ENCODE measurements around the gene MKRN2OS. TPM values are rescaled to one million over a fixed set of nuclear protein-coding genes. Genes with fewer than 3 reads are reported as not detected.

The MKRN2OS gene
- total and polyA plus RNA-seq, 3 experiments from 2014 or later, result not detected

DNA sequence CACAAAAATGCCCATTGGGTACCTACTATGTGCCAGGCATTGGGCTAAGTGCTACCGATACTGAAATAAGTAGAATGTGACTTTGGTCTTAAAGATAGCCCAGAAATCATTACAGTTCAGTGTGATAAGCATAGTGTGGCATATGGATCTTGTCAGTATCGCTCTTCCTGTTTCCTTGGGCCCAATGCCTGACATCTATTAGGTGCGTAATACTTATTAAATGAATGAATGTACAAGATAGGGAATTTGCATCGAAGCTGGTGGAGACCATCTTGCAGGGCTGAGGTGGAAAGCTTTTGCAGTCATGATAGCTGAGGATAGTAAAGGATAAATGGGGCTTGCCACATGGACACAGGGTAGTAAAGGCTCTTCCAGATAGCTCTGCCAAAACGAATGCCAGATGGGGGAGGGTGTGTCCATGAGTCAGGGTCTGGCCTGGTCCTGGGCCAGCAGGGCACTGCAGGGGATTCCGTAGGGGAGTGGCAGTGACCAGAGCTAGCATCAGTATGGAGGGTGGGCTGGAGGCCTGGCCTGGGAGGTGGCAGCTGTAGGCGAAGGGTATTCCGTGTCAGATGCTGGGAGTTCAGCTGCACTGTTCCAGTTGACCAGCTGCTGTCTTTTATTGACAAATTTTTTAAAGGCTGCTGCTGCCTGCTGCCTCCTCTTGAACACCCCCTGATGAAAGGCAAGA is 37.6 kb downstream of the MKRN2OS start:
- DNase-seq, result no peak
- H3K9me3 ChIP-seq (ENCODE audit: low read length), result no peaks in the 10 kb centered on the region
- H3K36me3 ChIP-seq (ENCODE audit: insufficient read depth, low read length), result no peaks in the 10 kb centered on the region
- Mint-ChIP-seq H3K4me3 (no peak overlapping the region), H3K27me3 (no peaks in the 10 kb centered on the region), H3K4me1 (no peaks in the 10 kb centered on the region), H3K9me3 (no peaks in the 10 kb centered on the region), H3K36me3 (peaks cover 8 to 57% (median 19%) of the 10 kb centered on the region in 3 donors), H3K27ac (peak overlapping the region in 2 of 8 donors; percentile 2 to 18)
- H3K27me3 ChIP-seq (ENCODE audit: insufficient read depth, low read length, poor library complexity, severe bottlenecking), result no peaks in the 10 kb centered on the region
- no peak overlapping the region for H3K27ac ChIP-seq (ENCODE audit: low read depth, low read length)
- POLR2A ChIA-PET, result no interaction called here
- CTCF ChIA-PET, result no interaction called here
- H3K4me1 ChIP-seq (ENCODE audit: insufficient read depth, low read length), result no peaks in the 10 kb centered on the region
- no peak overlapping the region for H3K4me3 ChIP-seq (ENCODE audit: low read length)

DNA sequence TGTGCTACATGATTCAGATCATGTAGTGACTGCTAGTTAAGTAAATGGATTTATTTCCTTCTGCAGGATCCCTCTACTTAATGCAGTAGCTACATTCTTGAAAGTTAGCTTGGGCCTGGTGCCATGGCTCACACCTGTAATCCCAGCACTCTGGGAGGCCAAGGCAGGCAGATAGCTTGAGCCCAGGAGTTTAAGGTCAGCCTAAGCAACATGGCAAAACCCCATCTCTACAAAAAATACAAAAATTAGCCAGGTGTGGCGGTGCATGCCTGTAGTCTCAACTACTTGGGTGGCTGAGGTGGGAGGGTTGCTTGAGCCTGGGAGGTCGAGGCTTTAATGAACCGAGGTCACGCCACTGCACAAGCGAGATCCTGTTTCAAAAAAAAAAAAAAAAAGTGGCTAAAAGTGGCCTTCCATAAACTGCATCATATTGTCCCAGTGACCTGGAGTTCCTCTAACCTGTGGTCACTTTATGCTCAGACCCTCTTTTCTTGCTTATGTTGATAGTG is 39.0 kb downstream of the MKRN2OS start:
- Mint-ChIP-seq H3K4me3 (no peak overlapping the region), H3K36me3 (peaks cover 8 to 65% (median 21%) of the 10 kb centered on the region in 3 donors), H3K27me3 (no peaks in the 10 kb centered on the region), H3K4me1 (no peaks in the 10 kb centered on the region), H3K9me3 (no peaks in the 10 kb centered on the region), H3K27ac (peak overlapping the region in 1 of 8 donors; percentile 84)
- H3K4me3 ChIP-seq (ENCODE audit: low read length), result no peak overlapping the region
- H3K36me3 ChIP-seq (ENCODE audit: insufficient read depth, low read length), result no peaks in the 10 kb centered on the region
- no peaks in the 10 kb centered on the region for H3K9me3 ChIP-seq (ENCODE audit: low read length)
- no peaks in the 10 kb centered on the region for H3K4me1 ChIP-seq (ENCODE audit: insufficient read depth, low read length)
- no peak overlapping the region for H3K27ac ChIP-seq (ENCODE audit: low read depth, low read length)
- DNase-seq, result no peak
- ChIA-PET POLR2A (no interaction called here), CTCF (no interaction called here)
- no peaks in the 10 kb centered on the region for H3K27me3 ChIP-seq (ENCODE audit: insufficient read depth, low read length, poor library complexity, severe bottlenecking)

DNA sequence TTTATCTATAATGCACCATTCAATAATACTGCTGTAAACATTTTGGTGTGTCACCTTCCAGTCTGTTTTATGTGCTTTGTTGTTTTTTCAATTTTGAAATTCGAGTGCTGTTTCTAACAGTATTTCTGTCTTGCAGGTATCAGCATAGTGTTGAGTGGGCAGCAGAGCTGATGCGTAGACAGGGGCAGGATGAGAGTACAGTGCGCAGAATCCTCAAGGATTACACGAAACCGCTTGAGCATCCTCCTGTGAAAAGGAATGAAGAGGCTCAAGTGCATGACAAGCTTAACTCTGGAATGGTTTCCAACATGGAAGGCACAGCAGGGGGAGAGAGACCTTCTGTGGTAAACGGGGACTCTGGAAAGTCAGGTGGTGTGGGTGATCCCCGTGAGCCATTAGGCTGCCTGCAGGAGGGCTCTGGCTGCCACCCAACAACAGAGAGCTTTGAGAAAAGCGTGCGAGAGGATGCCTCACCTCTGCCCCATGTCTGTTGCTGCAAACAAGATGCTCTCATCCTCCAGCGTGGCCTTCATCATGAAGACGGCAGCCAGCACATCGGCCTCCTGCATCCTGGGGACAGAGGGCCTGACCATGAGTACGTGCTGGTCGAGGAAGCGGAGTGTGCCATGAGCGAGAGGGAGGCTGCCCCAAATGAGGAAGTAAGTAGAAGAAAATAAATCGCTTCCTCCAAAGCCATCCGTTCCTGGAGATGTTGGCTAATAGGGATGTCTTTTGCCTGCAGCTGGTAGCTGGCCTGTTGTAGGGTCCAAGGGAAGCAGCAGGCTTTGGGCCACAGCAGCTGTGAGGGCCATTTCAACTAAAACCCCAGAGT is 42.0 kb downstream of the MKRN2OS start:
- no peaks in the 10 kb centered on the region for H3K27me3 ChIP-seq (ENCODE audit: insufficient read depth, low read length, poor library complexity, severe bottlenecking)
- DNase-seq, result no peak
- no peaks in the 10 kb centered on the region for H3K4me1 Mint-ChIP-seq
- H3K9me3 ChIP-seq (ENCODE audit: low read length), result no peaks in the 10 kb centered on the region
- H3K9me3 Mint-ChIP-seq, result no peaks in the 10 kb centered on the region
- peaks cover 14% of the 10 kb centered on the region for H3K36me3 ChIP-seq (ENCODE audit: insufficient read depth, low read length)
- no peaks in the 10 kb centered on the region for H3K27me3 Mint-ChIP-seq
- H3K4me3 ChIP-seq (ENCODE audit: low read length), result no peak overlapping the region
- H3K4me3 Mint-ChIP-seq, result no peak overlapping the region
- H3K27ac ChIP-seq (ENCODE audit: low read depth, low read length), result no peak overlapping the region
- ChIA-PET CTCF (no interaction called here), POLR2A (no interaction called here)
- peaks cover 8 to 77% (median 21%) of the 10 kb centered on the region in 3 donors for H3K36me3 Mint-ChIP-seq
- no peak overlapping the region for H3K27ac Mint-ChIP-seq
- no peaks in the 10 kb centered on the region for H3K4me1 ChIP-seq (ENCODE audit: insufficient read depth, low read length)

DNA sequence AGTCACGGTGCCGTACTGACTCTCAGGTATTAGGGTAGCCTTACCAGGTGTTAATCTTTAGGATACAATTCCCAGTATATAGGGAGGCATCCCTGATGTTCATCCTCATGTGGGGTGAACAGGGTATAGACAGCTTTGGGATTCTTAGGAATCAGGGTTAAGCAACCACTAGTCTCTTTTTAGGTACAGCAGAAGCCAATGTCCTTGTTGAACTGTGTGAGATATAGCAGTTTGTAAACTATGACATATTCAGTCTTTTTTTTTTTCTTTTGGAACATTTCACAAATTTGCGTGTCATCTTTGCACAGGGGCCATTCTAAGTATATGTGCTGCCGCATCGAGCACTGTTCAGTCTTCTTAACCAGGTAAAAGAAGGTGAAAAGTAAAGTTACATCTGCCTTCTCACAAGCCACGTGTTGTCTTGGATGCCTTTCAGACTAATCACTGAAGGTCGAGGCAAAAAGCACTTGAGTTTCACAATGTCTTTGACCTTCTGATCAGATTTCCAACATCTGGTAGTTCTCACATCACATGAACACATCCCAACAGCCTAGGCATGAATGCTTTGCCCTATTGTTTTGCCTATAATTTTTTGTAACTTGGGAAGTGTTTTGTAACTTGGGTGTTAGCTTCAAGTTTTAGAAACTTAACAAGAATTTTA is 43.8 kb downstream of the MKRN2OS start:
- H3K9me3 Mint-ChIP-seq, result no peaks in the 10 kb centered on the region
- H3K27ac Mint-ChIP-seq, result no peak overlapping the region
- POLR2A ChIA-PET, result no interaction called here

DNA sequence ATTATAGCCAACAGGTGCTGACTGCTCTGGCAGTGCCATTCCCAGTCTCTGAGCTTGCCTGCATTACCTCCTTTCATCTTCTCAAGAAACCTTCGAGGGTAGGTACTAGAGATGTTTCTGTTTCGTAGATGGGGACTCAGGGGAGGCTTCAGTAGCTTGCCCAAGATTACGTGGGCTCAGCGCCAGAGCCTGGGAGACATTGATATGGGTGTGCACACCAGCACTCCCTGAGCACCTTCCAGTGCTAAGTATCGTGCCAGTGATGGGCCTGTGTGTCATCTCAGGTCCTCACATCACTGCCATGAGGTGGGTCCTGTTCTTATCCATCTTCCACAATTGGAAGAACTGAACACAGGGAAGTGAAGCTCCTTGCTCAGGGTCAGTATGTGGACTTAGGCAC is 45.8 kb downstream of the MKRN2OS start:
- Mint-ChIP-seq H3K27me3 (peaks cover 0 to 1% of the 10 kb centered on the region in 2 donors), H3K36me3 (peaks cover 16 to 83% (median 21%) of the 10 kb centered on the region in 3 donors), H3K27ac (no peak overlapping the region), H3K9me3 (no peaks in the 10 kb centered on the region), H3K4me1 (no peaks in the 10 kb centered on the region), H3K4me3 (no peak overlapping the region)
- DNase-seq, result no peak
- Histone ChIP-seq H3K36me3 (ENCODE audit: insufficient read depth, low read length) (peaks cover 19% of the 10 kb centered on the region), H3K9me3 (ENCODE audit: low read length) (no peaks in the 10 kb centered on the region), H3K4me1 (ENCODE audit: insufficient read depth, low read length) (no peaks in the 10 kb centered on the region), H3K4me3 (ENCODE audit: low read length) (no peak overlapping the region), H3K27me3 (ENCODE audit: insufficient read depth, low read length, poor library complexity, severe bottlenecking) (no peaks in the 10 kb centered on the region), H3K27ac (ENCODE audit: low read depth, low read length) (no peak overlapping the region)
- CTCF ChIA-PET, result no interaction called here
- POLR2A ChIA-PET, result no interaction called here

More for the DNA sequence above, 43.8 kb downstream of the MKRN2OS start:
- Mint-ChIP-seq H3K36me3 (peaks cover 17 to 83% (median 21%) of the 10 kb centered on the region in 3 donors), H3K27me3 (peaks cover 0 to 1% of the 10 kb centered on the region in 2 donors), H3K4me1 (no peaks in the 10 kb centered on the region), H3K4me3 (no peak overlapping the region)
- Histone ChIP-seq H3K4me3 (ENCODE audit: low read length) (no peak overlapping the region), H3K9me3 (ENCODE audit: low read length) (no peaks in the 10 kb centered on the region), H3K27ac (ENCODE audit: low read depth, low read length) (no peak overlapping the region), H3K36me3 (ENCODE audit: insufficient read depth, low read length) (peaks cover 19% of the 10 kb centered on the region), H3K4me1 (ENCODE audit: insufficient read depth, low read length) (no peaks in the 10 kb centered on the region), H3K27me3 (ENCODE audit: insufficient read depth, low read length, poor library complexity, severe bottlenecking) (no peaks in the 10 kb centered on the region)
- CTCF ChIA-PET, result no interaction called here
- DNase-seq, result no peak

- H3K9me3 Mint-ChIP-seq, result no peaks in the 10 kb centered on the region
- peaks cover 12 to 81% (median 18%) of the 10 kb centered on the region in 3 donors for H3K36me3 Mint-ChIP-seq
- no peaks in the 10 kb centered on the region for H3K4me1 ChIP-seq (ENCODE audit: insufficient read depth, low read length)
- no peaks in the 10 kb centered on the region for H3K27me3 ChIP-seq (ENCODE audit: insufficient read depth, low read length, poor library complexity, severe bottlenecking)
- H3K27me3 Mint-ChIP-seq, result peaks cover 0 to 1% of the 10 kb centered on the region in 2 donors
- H3K4me1 Mint-ChIP-seq, result no peaks in the 10 kb centered on the region
- H3K27ac Mint-ChIP-seq, result no peak overlapping the region
- peaks cover 24% of the 10 kb centered on the region for H3K36me3 ChIP-seq (ENCODE audit: insufficient read depth, low read length)
- ChIA-PET CTCF (no interaction called here), POLR2A (no interaction called here)
- H3K9me3 ChIP-seq (ENCODE audit: low read length), result no peaks in the 10 kb centered on the region
- no peak for DNase-seq
- H3K4me3 ChIP-seq (ENCODE audit: low read length), result no peak overlapping the region
- H3K4me3 Mint-ChIP-seq, result no peak overlapping the region
- no peak overlapping the region for H3K27ac ChIP-seq (ENCODE audit: low read depth, low read length)
Measured at GRCh38 chr3:12496453-12496761, 48.9 kb downstream of the MKRN2OS start.

DNA sequence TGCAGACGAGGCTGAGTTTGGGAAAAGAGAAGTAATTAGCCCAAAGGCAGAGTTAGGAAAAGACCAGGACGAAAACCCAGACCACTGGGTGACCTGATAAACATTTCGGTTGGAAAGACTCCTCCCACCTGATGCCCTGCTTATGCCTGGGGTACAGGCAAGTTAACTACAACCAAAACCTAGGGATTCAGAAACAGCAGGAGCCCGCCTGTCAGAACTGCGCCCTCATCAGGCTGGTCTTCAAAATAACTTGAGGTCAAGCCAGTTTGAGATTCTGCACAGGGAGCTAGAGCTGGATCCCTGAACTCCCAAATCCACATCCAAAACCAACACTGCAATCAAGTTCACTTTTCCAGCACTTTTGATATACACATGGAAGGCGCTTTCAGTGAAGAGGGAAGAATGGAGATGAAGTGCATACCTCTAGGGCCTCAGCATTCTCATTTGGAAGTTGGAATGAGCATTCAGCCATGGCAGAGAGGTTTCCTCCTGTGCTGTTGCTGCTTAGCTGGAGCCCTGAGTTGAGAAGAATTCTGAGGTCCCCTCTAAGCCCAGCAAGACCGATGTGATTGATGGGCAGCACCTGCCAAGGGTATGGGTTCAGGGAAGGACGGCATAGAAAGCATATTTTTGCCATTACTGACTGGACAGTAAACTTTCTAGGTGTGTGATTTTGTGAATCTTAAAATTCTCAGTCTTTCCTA is 49.4 kb downstream of the MKRN2OS start:
- peaks cover 12 to 80% (median 18%) of the 10 kb centered on the region in 3 donors for H3K36me3 Mint-ChIP-seq
- H3K4me1 Mint-ChIP-seq, result no peaks in the 10 kb centered on the region
- no peaks in the 10 kb centered on the region for H3K9me3 ChIP-seq (ENCODE audit: low read length)
- POLR2A ChIA-PET, result no interaction called here
- no peak overlapping the region for H3K4me3 ChIP-seq (ENCODE audit: low read length)
- H3K27ac Mint-ChIP-seq, result no peak overlapping the region
- H3K4me1 ChIP-seq (ENCODE audit: insufficient read depth, low read length), result no peaks in the 10 kb centered on the region
- no peaks in the 10 kb centered on the region for H3K27me3 ChIP-seq (ENCODE audit: insufficient read depth, low read length, poor library complexity, severe bottlenecking)
- H3K9me3 Mint-ChIP-seq, result no peaks in the 10 kb centered on the region
- H3K36me3 ChIP-seq (ENCODE audit: insufficient read depth, low read length), result peaks cover 24% of the 10 kb centered on the region
- no peak for DNase-seq
- peaks cover 0 to 1% of the 10 kb centered on the region in 2 donors for H3K27me3 Mint-ChIP-seq
- CTCF ChIA-PET, result interaction anchor here (1.2 kb wide), 1 partner anchor 13 kb away, joined by 3 read pairs; no protein-coding TSS in a partner anchor
- H3K27ac ChIP-seq (ENCODE audit: low read depth, low read length), result no peak overlapping the region
- H3K4me3 Mint-ChIP-seq, result no peak overlapping the region
